Tibial nerve (tissue), 4 donors: ENCODE results near the gene MND1.

Experiments used
- CTCF ChIP-seq, 5 experiments: fragments of 200-600 bp in 3 of 5; fragments of 450-650 bp in 2 of 5; sonication (generic) in 3 of 5; IDR thresholded peaks; one replicate each; pipeline ENCODE4 v1.5.1; 2016 to 2019; ENCODE audit warnings: antibody characterized with exemption in 5 of 5, mild to moderate bottlenecking in 3 of 5, moderate library complexity in 2 of 5
- EP300 ChIP-seq, 2 donors: sonication (generic); formaldehyde crosslinking; IDR thresholded peaks; one replicate each; pipeline ENCODE4 v1.6.1; 2017; ENCODE audit warnings: antibody characterized with exemption in 2 of 2, mild to moderate bottlenecking in 1 of 2
- POLR2A ChIP-seq, 2 donors: fragments of 450-650 bp; IDR thresholded peaks; one replicate each; pipeline ENCODE4 v1.6.1; 2017; ENCODE audit warnings: antibody characterized with exemption in 2 of 2, mild to moderate bottlenecking in 2 of 2, moderate library complexity in 2 of 2

- TF ChIP-seq CTCF (IDR thresholded peaks at IDR 0.05) (no peak), POLR2A (IDR thresholded peaks at IDR 0.05) (no peak), EP300 (IDR thresholded peaks at IDR 0.05) (no peak)
Measured at GRCh38 chr4:153342751-153343552, 1.5 kb upstream of the MND1 start.
